B cell (primary cell): ENCODE measurements around the gene ALKAL2.

Source experiments
- EZH2 ChIP-seq: IDR thresholded peaks from 2 replicates; pipeline ENCODE4 v1.6.1; 2012; ENCODE audit warnings: borderline replicate concordance, low read depth, mild to moderate bottlenecking, moderate library complexity, low read length; ENCODE audit not compliant: insufficient read depth, poor library complexity, severe bottlenecking
- TF ChIP-seq, protein P1 (sequence below): fragments of 200-600 bp; IDR thresholded peaks from one replicate; pipeline ENCODE4 v1.8.0; 2022; ENCODE audit warnings: antibody characterized with exemption, mild to moderate bottlenecking

DNA sequence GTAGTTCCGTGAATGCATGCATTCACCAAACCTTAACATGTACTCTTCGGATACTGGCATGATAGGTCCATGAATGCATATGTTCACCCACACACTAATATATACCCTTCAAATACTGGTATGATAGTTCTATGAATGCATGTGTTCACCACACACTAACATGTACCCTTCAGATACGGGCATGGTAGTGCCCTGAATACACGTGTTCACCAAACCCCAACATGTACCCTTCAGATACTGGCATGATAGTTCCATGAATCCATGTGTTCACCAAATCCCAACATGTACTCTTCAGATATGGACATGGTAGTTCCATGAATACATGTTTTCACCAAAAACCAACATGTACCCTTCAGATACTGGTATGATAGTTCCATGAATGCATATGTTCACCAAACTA is 48.5 kb upstream of the ALKAL2 start:
- TF ChIP-seq, protein P1, sequence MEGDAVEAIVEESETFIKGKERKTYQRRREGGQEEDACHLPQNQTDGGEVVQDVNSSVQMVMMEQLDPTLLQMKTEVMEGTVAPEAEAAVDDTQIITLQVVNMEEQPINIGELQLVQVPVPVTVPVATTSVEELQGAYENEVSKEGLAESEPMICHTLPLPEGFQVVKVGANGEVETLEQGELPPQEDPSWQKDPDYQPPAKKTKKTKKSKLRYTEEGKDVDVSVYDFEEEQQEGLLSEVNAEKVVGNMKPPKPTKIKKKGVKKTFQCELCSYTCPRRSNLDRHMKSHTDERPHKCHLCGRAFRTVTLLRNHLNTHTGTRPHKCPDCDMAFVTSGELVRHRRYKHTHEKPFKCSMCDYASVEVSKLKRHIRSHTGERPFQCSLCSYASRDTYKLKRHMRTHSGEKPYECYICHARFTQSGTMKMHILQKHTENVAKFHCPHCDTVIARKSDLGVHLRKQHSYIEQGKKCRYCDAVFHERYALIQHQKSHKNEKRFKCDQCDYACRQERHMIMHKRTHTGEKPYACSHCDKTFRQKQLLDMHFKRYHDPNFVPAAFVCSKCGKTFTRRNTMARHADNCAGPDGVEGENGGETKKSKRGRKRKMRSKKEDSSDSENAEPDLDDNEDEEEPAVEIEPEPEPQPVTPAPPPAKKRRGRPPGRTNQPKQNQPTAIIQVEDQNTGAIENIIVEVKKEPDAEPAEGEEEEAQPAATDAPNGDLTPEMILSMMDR, result no peak
- no peak for TF ChIP-seq EZH2
